ENCODE results near the gene FAT1.
"Not testable (repeated sequence)": the region's sequence is repeated elsewhere in the genome, so short reads cannot be mapped to it uniquely, and the experiment has no call there.

FAT1 gene

GRCh38 chr4:186659935-186660334 lies 63.7 kb downstream of the FAT1 start:
- no peak for DNase-seq

- DNase-seq: not testable (repeated sequence)
Measured at GRCh38 chr4:186659456-186659855, 64.2 kb downstream of the FAT1 start.

GRCh38 chr4:186658657-186659056 lies 65.0 kb downstream of the FAT1 start:
- DNase-seq: no peak

GRCh38 chr4:186657764-186658163 lies 65.9 kb downstream of the FAT1 start:
- peak in 11 of 51 donors; percentile 7 to 42 (median 17) for DNase-seq

- DNase-seq: no peak
Measured at GRCh38 chr4:186653969-186654368, 69.7 kb downstream of the FAT1 start.

- DNase-seq: peak in 50 of 51 donors; percentile 7 to 87 (median 53)
Measured at GRCh38 chr4:186651624-186652023, 72.0 kb downstream of the FAT1 start.

- peak in 9 of 51 donors; percentile 16 to 56 (median 37) for DNase-seq
Measured at GRCh38 chr4:186651181-186651603, 72.5 kb downstream of the FAT1 start.

- no peak for DNase-seq
Measured at GRCh38 chr4:186650401-186651180, 73.1 kb downstream of the FAT1 start.

- no peak for DNase-seq
Measured at GRCh38 chr4:186647821-186648220, 75.8 kb downstream of the FAT1 start.

GRCh38 chr4:186644737-186645261 lies 78.9 kb downstream of the FAT1 start:
- DNase-seq: peak in 1 of 51 donors; percentile 1

- DNase-seq: no peak
Measured at GRCh38 chr4:186644311-186644638, 79.4 kb downstream of the FAT1 start.

GRCh38 chr4:186643501-186644310 lies 80.0 kb downstream of the FAT1 start:
- DNase-seq: no peak

GRCh38 chr4:186642998-186643397 lies 80.7 kb downstream of the FAT1 start:
- no peak for DNase-seq

- DNase-seq: no peak
Measured at GRCh38 chr4:186642530-186642929, 81.1 kb downstream of the FAT1 start.

- DNase-seq: no peak
Measured at GRCh38 chr4:186634591-186635128, 89.0 kb downstream of the FAT1 start.

GRCh38 chr4:186633844-186634243 lies 89.8 kb downstream of the FAT1 start:
- DNase-seq: no peak

- no peak for DNase-seq
Measured at GRCh38 chr4:186630128-186630527, 93.5 kb downstream of the FAT1 start.

GRCh38 chr4:186628058-186628711 lies 95.5 kb downstream of the FAT1 start:
- DNase-seq: no peak

GRCh38 chr4:186627226-186627865 lies 96.3 kb downstream of the FAT1 start:
- DNase-seq: no peak

GRCh38 chr4:186624951-186625350 lies 98.7 kb downstream of the FAT1 start:
- no peak for DNase-seq

- no peak for DNase-seq
Measured at GRCh38 chr4:186623546-186623945, 100.1 kb downstream of the FAT1 start.
